Transverse colon (tissue), 4 donors: ENCODE measurements around the gene TSPAN32. TPM values are rescaled to one million over a fixed set of nuclear protein-coding genes. Genes with fewer than 3 reads are reported as not detected.

ENCODE experiments used
- DNase-seq: peaks from one replicate; pipeline ENCODE4 v3.0.0-alpha.2; 2019
- H3K27ac ChIP-seq, 4 donors: fragments of 200-600 bp; sonication (generic); 2 replicates each; pipeline ENCODE4 v1.5.1; 2016 to 2018; ENCODE audit warnings: inconsistent platforms in 4 of 4
- H3K27me3 ChIP-seq: fragments of 200-600 bp; sonication (generic); 2 replicates; pipeline ENCODE4 v1.5.1; 2017; ENCODE audit warnings: inconsistent platforms
- H3K36me3 ChIP-seq, 4 donors: fragments of 200-600 bp; sonication (generic); 2 replicates each; pipeline ENCODE4 v1.5.1; 2017 to 2019; ENCODE audit warnings: inconsistent platforms in 4 of 4
- H3K4me1 ChIP-seq, 4 donors: fragments of 200-600 bp; sonication (generic); 2 replicates each; pipeline ENCODE4 v1.5.1; 2017 to 2020; ENCODE audit warnings: inconsistent platforms in 4 of 4
- H3K4me3 ChIP-seq, 4 donors: fragments of 200-600 bp; sonication (generic); 1 replicate in 1 of 4; 2 replicates in 3 of 4; pipeline versions ENCODE4 v1.5.1 to v1.6.1; 2017 to 2019; ENCODE audit warnings: inconsistent platforms in 4 of 4
- H3K9me3 ChIP-seq, 2 donors: fragments of 200-600 bp; sonication (generic); 2 replicates each; pipeline ENCODE4 v1.5.1; 2017 to 2019; ENCODE audit warnings: inconsistent platforms in 2 of 2
- CTCF ChIP-seq, 5 experiments: fragments of 200-600 bp in 3 of 5; fragments of 450-650 bp in 2 of 5; sonication (generic) in 3 of 5; IDR thresholded peaks; 1 replicate in 2 of 5; 2 replicates in 3 of 5; pipeline ENCODE4 v1.5.1; 2016 to 2017; ENCODE audit warnings: antibody characterized with exemption in 5 of 5, inconsistent platforms in 3 of 5, mild to moderate bottlenecking in 2 of 5, moderate library complexity in 1 of 5
- EP300 ChIP-seq: sonication (generic); formaldehyde crosslinking; IDR thresholded peaks from one replicate; pipeline ENCODE4 v1.6.1; 2017; ENCODE audit warnings: antibody characterized with exemption, low read depth
- POLR2A ChIP-seq: fragments of 450-650 bp; IDR thresholded peaks from one replicate; pipeline ENCODE4 v1.6.1; 2016; ENCODE audit warnings: antibody characterized with exemption, mild to moderate bottlenecking, moderate library complexity
- POLR2AphosphoS5 ChIP-seq, 3 donors: sonication (generic); formaldehyde crosslinking; IDR thresholded peaks; one replicate each; pipeline ENCODE4 v1.6.1; 2016; ENCODE audit warnings: antibody characterized with exemption in 3 of 3
- WGBS, 2 donors: methylation state at CpG; one replicate each; pipeline ENCODE4 v1.1.5; 2018; ENCODE audit warnings: low coverage in 1 of 2; 5-methylcytosine and 5-hydroxymethylcytosine counted together
- in situ Hi-C, 4 donors: fragments of 200-750 bp; cut with MboI; loops; one replicate each; pipeline versions ENCODE4 v1.15.0 to v1.15.1; 2017; ENCODE audit warnings: low sequenced_read_pairs in 3 of 4, low pct_ligation_motif_present in 1 of 4, low pct_unique_long_range_greater_than_20kb in 1 of 4
- intact Hi-C: fragments of 100-400 bp; cut with DNase I; formaldehyde crosslinking; loops from one replicate; pipeline ENCODE4 v1.15.1; 2023; ENCODE audit warnings: low total_unique reads
- total RNA-seq, 4 donors: library from RNA; depleted of rRNA; stranded (reverse); fragments of >200 nt; gene quantifications; one replicate each; pipeline ENCODE4 v1.1.0, GENCODE V29; 2016

TSPAN32 gene
- total RNA-seq, 4 donors from 2014 or later = 0.16 to 0.96 TPM; not detected in 2

DNA sequence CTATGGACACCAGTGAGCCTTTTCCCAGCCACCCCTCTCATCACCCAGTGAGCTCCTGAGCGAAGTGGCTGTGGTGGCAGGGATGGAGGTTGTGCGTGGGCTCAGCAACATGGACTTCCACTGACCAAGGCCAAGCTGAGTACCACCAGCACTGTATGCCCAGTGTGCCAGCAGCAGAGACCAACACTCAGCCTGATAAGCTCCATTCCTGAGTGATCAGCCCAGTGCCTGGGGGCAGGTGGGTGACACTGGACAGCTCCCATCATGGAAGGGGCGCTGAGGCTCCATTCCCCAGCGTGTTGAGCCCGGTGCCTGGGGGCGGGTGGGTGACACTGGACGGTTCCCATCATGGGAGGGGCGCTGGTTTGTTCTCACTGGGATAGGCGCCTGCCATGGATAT lies 57.7 kb downstream of the TSPAN32 start:
- TF ChIP-seq POLR2A (no peak), EP300 (no peak), POLR2AphosphoS5 (IDR thresholded peaks at IDR 0.05) (no peak), CTCF (IDR thresholded peaks at IDR 0.05) (no peak)
- Histone ChIP-seq H3K27ac (no peak overlapping the region), H3K4me3 (no peak overlapping the region), H3K27me3 (no peaks in the 10 kb centered on the region), H3K9me3 (no peaks in the 10 kb centered on the region), H3K4me1 (no peaks in the 10 kb centered on the region), H3K36me3 (no peaks in the 10 kb centered on the region)
- DNase-seq = no peak
- 89% methylated on average over 9 of the region's 9 CpGs; no CpG with 5 or more reads in 1 of the 2 donors for WGBS, 2 donors
- in situ Hi-C loops = no loop called here
- intact Hi-C loops = no loop called here

- Histone ChIP-seq H3K27me3 (no peaks in the 10 kb centered on the region), H3K36me3 (no peaks in the 10 kb centered on the region), H3K27ac (no peak overlapping the region), H3K4me1 (no peaks in the 10 kb centered on the region), H3K4me3 (no peak overlapping the region), H3K9me3 (no peaks in the 10 kb centered on the region)
- intact Hi-C loops (no loop called here), in situ Hi-C loops (no loop called here)
- DNase-seq = no peak
- WGBS, 2 donors = 93 to 100% methylated on average over 1 to 14 of the region's 14 CpGs
- TF ChIP-seq POLR2A (no peak), EP300 (no peak), CTCF (IDR thresholded peaks at IDR 0.05) (no peak), POLR2AphosphoS5 (IDR thresholded peaks at IDR 0.05) (no peak)
These were observed 58.3 kb downstream of the TSPAN32 start for GRCh38 chr11:2360081-2360642.

- in situ Hi-C loops (no loop called here), intact Hi-C loops (no loop called here)
- Histone ChIP-seq H3K36me3 (no peaks in the 10 kb centered on the region), H3K9me3 (no peaks in the 10 kb centered on the region), H3K27me3 (no peaks in the 10 kb centered on the region), H3K4me3 (no peak overlapping the region), H3K27ac (no peak overlapping the region), H3K4me1 (peaks cover 0 to 4% (median 0%) of the 10 kb centered on the region in 4 donors)
- TF ChIP-seq POLR2AphosphoS5 (IDR thresholded peaks at IDR 0.05) (no peak), EP300 (no peak), CTCF (IDR thresholded peaks at IDR 0.05) (no peak), POLR2A (no peak)
- WGBS, 2 donors = 84% methylated on average over 9 of the region's 9 CpGs; no CpG with 5 or more reads in 1 of the 2 donors
- DNase-seq = no peak
These were observed 59.8 kb downstream of the TSPAN32 start for GRCh38 chr11:2361565-2361964.

DNA sequence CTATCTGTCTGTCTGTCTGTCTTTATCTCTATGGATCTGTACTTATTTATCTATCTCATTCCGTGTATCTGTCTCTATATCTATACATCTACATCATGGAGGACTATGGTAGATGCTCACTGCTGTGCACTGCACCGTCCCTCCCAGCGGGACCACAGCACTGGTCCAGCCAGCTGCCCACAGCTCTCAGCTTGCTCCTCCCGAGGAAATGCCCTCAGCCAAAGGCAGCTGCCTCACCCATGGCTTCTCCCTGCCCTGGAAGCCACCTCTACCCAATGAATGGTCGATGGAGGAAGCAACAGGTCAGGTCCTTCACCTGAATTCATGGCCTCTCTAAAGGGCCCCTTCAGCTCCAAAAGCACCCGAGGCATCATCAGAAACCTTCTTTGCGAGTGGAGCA lies 60.6 kb downstream of the TSPAN32 start:
- H3K36me3 ChIP-seq = no peaks in the 10 kb centered on the region

More for the DNA sequence above, 60.6 kb downstream of the TSPAN32 start:
- H3K4me1 ChIP-seq = peaks cover 0 to 4% (median 0%) of the 10 kb centered on the region in 4 donors
- DNase-seq = no peak
- in situ Hi-C loops = no loop called here
- no peak overlapping the region for H3K27ac ChIP-seq
- TF ChIP-seq CTCF (IDR thresholded peaks at IDR 0.05) = no peak
- no peak for TF ChIP-seq EP300
- no peak for TF ChIP-seq POLR2A
- no peak for TF ChIP-seq POLR2AphosphoS5 (IDR thresholded peaks at IDR 0.05)
- no peaks in the 10 kb centered on the region for H3K27me3 ChIP-seq
- no peaks in the 10 kb centered on the region for H3K9me3 ChIP-seq
- no peak overlapping the region for H3K4me3 ChIP-seq
- WGBS, 2 donors = 87 to 92% methylated on average over 3 to 7 of the region's 7 CpGs
- intact Hi-C loops = no loop called here
